HFF-Myc (cell line): Measurements from ENCODE around the gene RAB3IP.

Experiments
- DNase-seq: peaks from one replicate; pipeline ENCODE4 v3.0.0-alpha.2; 2011; ENCODE audit warnings: low read depth; ENCODE audit errors: extremely low read depth
- H3K4me3 ChIP-seq: replicated peaks from 2 replicates; pipeline ENCODE4 v1.5.1; 2011; ENCODE audit warnings: low read depth, mild to moderate bottlenecking, control low read depth, low read length
- CTCF ChIP-seq: IDR thresholded peaks from 2 replicates; pipeline ENCODE4 v1.5.1; 2012; ENCODE audit warnings: mild to moderate bottlenecking, low read depth, low read length, control low read depth; ENCODE audit errors: missing control alignments

Gene RAB3IP

GRCh38 chr12:69866698-69867097, 128.0 kb downstream of the RAB3IP start:
- no peak for TF ChIP-seq CTCF
- DNase-seq = no peak
- H3K4me3 ChIP-seq = no peak overlapping the region

- no peak for DNase-seq
- TF ChIP-seq CTCF = no peak
- no peak overlapping the region for H3K4me3 ChIP-seq
Measured at GRCh38 chr12:69868695-69869094, 130.0 kb downstream of the RAB3IP start.

- no peak for DNase-seq
- TF ChIP-seq CTCF = no peak
- H3K4me3 ChIP-seq = no peak overlapping the region
Measured at GRCh38 chr12:69872804-69873203, 134.1 kb downstream of the RAB3IP start.
